ENCODE data around the gene TPRN.

The TPRN gene

GRCh38 chr9:137229903-137230704, 29.6 kb upstream of the TPRN start:
- no peak for TF ChIP-seq CTCF (IDR thresholded peaks at IDR 0.05)
- intact Hi-C loops (cut with DNase I; ENCODE audit: low total_unique reads): loop anchor here (2.0 kb wide), 1 partner anchor 107 kb away; no protein-coding TSS in a partner anchor
- DNase-seq: no peak

GRCh38 chr9:137228968-137229896, 28.7 kb upstream of the TPRN start:
- TF ChIP-seq CTCF (IDR thresholded peaks at IDR 0.05): no peak
- no peak for DNase-seq
- intact Hi-C loops (cut with DNase I; ENCODE audit: low total_unique reads): no loop called here
- no peaks in the 10 kb centered on the region for H3K9me3 ChIP-seq
- H3K27ac ChIP-seq: no peak overlapping the region
- H3K4me1 ChIP-seq: peaks cover 0 to 33% (median 4%) of the 10 kb centered on the region in 4 donors
- no peaks in the 10 kb centered on the region for H3K36me3 ChIP-seq
- H3K4me3 ChIP-seq: no peak overlapping the region
- H3K27me3 ChIP-seq: peaks cover 0 to 70% of the 10 kb centered on the region in 2 donors

More at GRCh38 chr9:137229903-137230704, 29.6 kb upstream of the TPRN start:
- peaks cover 0 to 79% of the 10 kb centered on the region in 2 donors for H3K27me3 ChIP-seq
- no peaks in the 10 kb centered on the region for H3K36me3 ChIP-seq
- H3K27ac ChIP-seq: no peak overlapping the region
- no peaks in the 10 kb centered on the region for H3K9me3 ChIP-seq
- H3K4me3 ChIP-seq: no peak overlapping the region
- H3K4me1 ChIP-seq: peaks cover 0 to 26% (median 3%) of the 10 kb centered on the region in 4 donors

GRCh38 chr9:137228506-137228967, 28.0 kb upstream of the TPRN start:
- no peaks in the 10 kb centered on the region for H3K9me3 ChIP-seq
- intact Hi-C loops (cut with DNase I; ENCODE audit: low total_unique reads): no loop called here
- no peaks in the 10 kb centered on the region for H3K36me3 ChIP-seq
- no peak overlapping the region for H3K4me3 ChIP-seq
- H3K27me3 ChIP-seq: peaks cover 0 to 63% of the 10 kb centered on the region in 2 donors
- DNase-seq: no peak
- no peak for TF ChIP-seq CTCF (IDR thresholded peaks at IDR 0.05)
- H3K27ac ChIP-seq: no peak overlapping the region
- peaks cover 0 to 39% (median 8%) of the 10 kb centered on the region in 4 donors for H3K4me1 ChIP-seq

GRCh38 chr9:137227853-137228505, 27.4 kb upstream of the TPRN start:
- H3K27ac ChIP-seq: no peak overlapping the region
- intact Hi-C loops (cut with DNase I; ENCODE audit: low total_unique reads): no loop called here

More at GRCh38 chr9:137227853-137228505, 27.4 kb upstream of the TPRN start:
- Histone ChIP-seq H3K36me3 (no peaks in the 10 kb centered on the region), H3K9me3 (no peaks in the 10 kb centered on the region), H3K4me1 (peaks cover 0 to 41% (median 9%) of the 10 kb centered on the region in 4 donors), H3K27me3 (peaks cover 0 to 58% of the 10 kb centered on the region in 2 donors), H3K4me3 (no peak overlapping the region)
- no peak for DNase-seq
- no peak for TF ChIP-seq CTCF (IDR thresholded peaks at IDR 0.05)
